ENCODE data around the gene ROBO1. TPM values are rescaled to one million over a fixed set of nuclear protein-coding genes. Genes with fewer than 3 reads are reported as not detected.
"Not testable (repeated sequence)": the region's sequence is repeated elsewhere in the genome, so short reads cannot be mapped to it uniquely, and the experiment has no call there.

Gene ROBO1
- total RNA-seq, 1 donor from 2014 or later = 0.16 TPM

- no peaks in the 10 kb centered on the region for H3K9me3 Mint-ChIP-seq
- H3K4me3 Mint-ChIP-seq = no peak overlapping the region
- H3K36me3 Mint-ChIP-seq (ENCODE audit: low read depth) = no peaks in the 10 kb centered on the region
- no peaks in the 10 kb centered on the region for H3K27me3 Mint-ChIP-seq (ENCODE audit: insufficient read depth)
- no peak overlapping the region for H3K27ac Mint-ChIP-seq
- intact Hi-C loops (cut with micrococcal nuclease) = no loop called here
- H3K4me1 Mint-ChIP-seq (ENCODE audit: low read depth) = no peaks in the 10 kb centered on the region
- no peak for DNase-seq (ENCODE audit: low spot score)
These were observed 1039.2 kb downstream of the ROBO1 start for GRCh38 chr3:78728406-78729145.

DNA sequence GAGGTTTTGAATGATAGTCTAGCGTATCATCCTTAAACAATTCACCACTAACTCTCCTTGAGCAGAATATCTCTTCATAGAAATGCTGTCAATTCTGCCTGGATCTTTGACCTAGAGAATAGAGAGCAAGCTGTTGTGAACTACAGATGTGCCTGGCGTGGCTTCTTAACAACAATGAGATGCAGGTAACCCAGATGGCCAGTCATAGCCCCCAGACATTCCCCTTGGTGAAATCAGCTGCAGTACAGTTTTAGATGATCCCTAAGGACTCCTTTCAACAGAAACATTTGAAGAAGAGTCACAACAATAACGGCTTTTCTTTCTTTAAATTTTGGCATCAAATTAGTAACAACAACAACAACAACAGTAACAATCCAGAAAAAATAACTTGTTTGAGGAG, 1041.3 kb downstream of the ROBO1 start:
- Mint-ChIP-seq H3K9me3 (no peaks in the 10 kb centered on the region), H3K27ac (no peak overlapping the region), H3K27me3 (ENCODE audit: insufficient read depth) (no peaks in the 10 kb centered on the region), H3K4me1 (ENCODE audit: low read depth) (no peaks in the 10 kb centered on the region), H3K36me3 (ENCODE audit: low read depth) (no peaks in the 10 kb centered on the region), H3K4me3 (no peak overlapping the region)
- no peak for DNase-seq (ENCODE audit: low spot score)
- intact Hi-C loops (cut with micrococcal nuclease) = no loop called here

DNA sequence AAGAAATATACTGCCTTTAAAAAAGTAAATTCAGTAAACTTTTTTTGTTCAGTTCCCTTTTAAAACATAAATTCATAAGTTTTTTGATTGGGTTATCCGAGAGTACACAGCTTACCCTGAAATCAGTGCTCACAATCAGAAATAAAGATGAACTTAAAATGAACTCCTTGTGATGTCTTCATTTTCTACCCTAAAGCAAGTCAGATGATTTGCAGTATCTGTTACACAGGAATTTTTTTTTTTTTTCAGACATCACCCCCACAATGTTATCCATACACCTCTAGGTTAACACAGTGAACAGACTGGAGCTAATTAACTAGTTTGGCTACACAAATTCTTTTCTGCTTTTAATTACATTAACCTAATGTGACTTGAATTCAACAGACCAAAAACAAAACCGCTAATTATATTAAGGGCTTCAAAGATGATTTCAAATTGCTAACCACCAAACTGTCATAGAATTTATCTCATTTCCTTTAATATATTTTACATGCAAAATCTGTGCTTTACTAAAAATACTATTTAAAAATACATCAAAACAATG, 1042.0 kb downstream of the ROBO1 start:
- H3K27me3 Mint-ChIP-seq (ENCODE audit: insufficient read depth) = no peaks in the 10 kb centered on the region
- H3K27ac Mint-ChIP-seq = no peak overlapping the region
- no peaks in the 10 kb centered on the region for H3K36me3 Mint-ChIP-seq (ENCODE audit: low read depth)
- intact Hi-C loops (cut with micrococcal nuclease) = no loop called here
- DNase-seq (ENCODE audit: low spot score) = no peak
- H3K4me3 Mint-ChIP-seq = no peak overlapping the region
- no peaks in the 10 kb centered on the region for H3K9me3 Mint-ChIP-seq
- H3K4me1 Mint-ChIP-seq (ENCODE audit: low read depth) = no peaks in the 10 kb centered on the region

GRCh38 chr3:78724859-78725258, 1042.9 kb downstream of the ROBO1 start:
- DNase-seq (ENCODE audit: low spot score) = no peak
- H3K27ac Mint-ChIP-seq = no peak overlapping the region
- no peaks in the 10 kb centered on the region for H3K9me3 Mint-ChIP-seq
- no peak overlapping the region for H3K4me3 Mint-ChIP-seq
- no peaks in the 10 kb centered on the region for H3K4me1 Mint-ChIP-seq (ENCODE audit: low read depth)
- intact Hi-C loops (cut with micrococcal nuclease) = no loop called here
- no peaks in the 10 kb centered on the region for H3K27me3 Mint-ChIP-seq (ENCODE audit: insufficient read depth)
- no peaks in the 10 kb centered on the region for H3K36me3 Mint-ChIP-seq (ENCODE audit: low read depth)

DNA sequence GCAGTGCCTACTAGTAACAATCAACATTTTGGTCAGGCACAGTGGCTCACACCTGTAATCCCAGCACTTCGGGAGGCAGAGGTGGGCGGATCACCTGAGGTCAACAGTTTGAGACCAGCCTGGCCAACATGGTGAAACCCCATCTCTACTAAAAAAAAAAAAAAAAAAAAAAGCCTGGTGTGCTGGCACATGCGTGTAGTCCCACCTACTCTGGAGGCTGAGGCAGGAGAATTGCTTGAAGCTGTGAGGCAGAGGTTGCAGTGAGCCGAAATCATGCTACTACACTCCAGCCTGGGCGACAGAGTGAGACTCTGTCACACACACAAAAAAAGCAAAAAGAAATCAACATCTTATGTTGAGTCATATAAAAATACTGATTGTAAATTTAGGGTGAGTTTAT, 1043.4 kb downstream of the ROBO1 start:
- H3K36me3 Mint-ChIP-seq (ENCODE audit: low read depth); H3K27ac Mint-ChIP-seq: not testable (repeated sequence)

DNA sequence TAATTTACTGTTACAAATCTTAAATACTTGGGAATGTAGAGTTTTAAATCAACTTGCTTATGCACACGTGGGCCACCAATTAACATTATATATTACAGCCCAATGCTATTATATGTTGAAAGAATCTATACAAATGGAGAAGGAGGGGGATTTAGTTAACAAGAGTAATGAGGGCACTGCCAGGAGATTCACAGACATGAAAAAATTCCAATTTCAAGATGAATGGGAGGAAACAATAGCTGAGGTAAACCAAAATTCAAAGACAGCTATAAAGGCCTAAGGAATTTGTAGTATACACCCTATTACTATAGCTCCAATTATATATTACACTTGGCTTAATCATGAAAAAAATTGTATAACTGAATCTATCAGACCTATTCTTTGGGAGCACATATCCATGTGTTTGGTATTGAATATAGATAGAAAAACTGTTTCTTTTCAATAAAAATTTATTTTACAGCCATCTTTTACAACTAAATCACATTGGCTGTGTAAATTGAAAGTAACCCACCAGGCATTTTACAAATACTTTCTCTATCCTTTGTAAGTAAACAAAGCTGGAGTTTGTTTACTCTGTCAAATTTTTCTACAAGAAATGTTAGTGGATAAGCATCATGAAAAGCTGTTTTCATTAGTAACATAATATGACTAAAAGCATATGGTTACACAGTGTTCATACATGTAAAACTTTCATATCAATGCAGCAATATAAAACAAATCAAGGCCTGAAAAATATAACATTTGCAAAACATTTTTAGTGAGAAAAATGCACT, 1045.8 kb downstream of the ROBO1 start:
- no peaks in the 10 kb centered on the region for H3K9me3 Mint-ChIP-seq
- H3K36me3 Mint-ChIP-seq (ENCODE audit: low read depth) = no peaks in the 10 kb centered on the region
- H3K27me3 Mint-ChIP-seq (ENCODE audit: insufficient read depth) = no peaks in the 10 kb centered on the region
- no peaks in the 10 kb centered on the region for H3K4me1 Mint-ChIP-seq (ENCODE audit: low read depth)
- H3K4me3 Mint-ChIP-seq = no peak overlapping the region
- no peak for DNase-seq (ENCODE audit: low spot score)
- H3K27ac Mint-ChIP-seq = no peak overlapping the region
- intact Hi-C loops (cut with micrococcal nuclease) = no loop called here

More for the DNA sequence above, 1043.4 kb downstream of the ROBO1 start:
- H3K27me3 Mint-ChIP-seq (ENCODE audit: insufficient read depth); DNase-seq (ENCODE audit: low spot score); intact Hi-C loops (cut with micrococcal nuclease); H3K4me1 Mint-ChIP-seq (ENCODE audit: low read depth); H3K9me3 Mint-ChIP-seq; H3K4me3 Mint-ChIP-seq: not testable (repeated sequence)

DNA sequence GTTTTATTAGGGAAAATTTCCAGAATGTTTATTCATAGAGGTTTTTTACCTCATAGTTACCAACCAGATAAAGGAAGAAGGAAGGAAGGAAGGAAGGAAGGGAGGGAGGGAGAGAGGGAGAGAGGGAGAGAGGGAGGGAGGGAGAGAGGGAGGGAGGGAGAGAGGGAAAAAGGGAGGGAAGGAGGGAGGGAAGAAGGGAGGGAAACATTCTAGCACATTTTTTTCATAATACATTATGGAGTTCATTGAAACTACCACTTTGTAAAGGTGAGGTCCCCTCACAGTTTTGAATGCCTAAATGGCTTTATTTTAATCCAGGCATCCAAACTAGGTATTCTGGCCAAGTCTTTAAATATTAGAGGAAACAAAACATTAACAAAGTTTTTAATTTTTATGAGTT, 1049.1 kb downstream of the ROBO1 start:
- Mint-ChIP-seq H3K9me3 (peaks cover 7% of the 10 kb centered on the region), H3K27me3 (ENCODE audit: insufficient read depth) (no peaks in the 10 kb centered on the region), H3K27ac (no peak overlapping the region), H3K36me3 (ENCODE audit: low read depth) (no peaks in the 10 kb centered on the region), H3K4me1 (ENCODE audit: low read depth) (no peaks in the 10 kb centered on the region), H3K4me3 (no peak overlapping the region)
- DNase-seq (ENCODE audit: low spot score) = no peak
- intact Hi-C loops (cut with micrococcal nuclease) = no loop called here

DNA sequence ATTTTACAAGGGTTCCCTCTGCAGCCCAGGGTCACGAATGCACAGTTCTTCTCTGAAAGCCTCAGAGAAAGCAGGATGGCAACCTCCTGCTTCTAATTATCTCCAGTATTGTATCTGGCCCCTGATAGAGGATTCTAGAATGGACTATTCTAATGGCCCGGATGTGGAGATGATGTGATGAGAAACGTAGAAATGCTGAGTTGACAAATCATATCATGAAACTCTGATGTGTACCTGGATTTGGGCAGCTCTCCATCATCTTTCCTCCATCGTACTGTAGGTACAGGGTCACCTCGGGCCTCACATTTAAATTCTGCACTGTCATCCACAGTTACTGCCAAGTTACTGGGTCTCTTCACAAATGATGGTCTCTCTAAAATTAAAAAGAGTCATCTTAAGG, 1050.8 kb downstream of the ROBO1 start:
- peaks cover 7% of the 10 kb centered on the region for H3K9me3 Mint-ChIP-seq
- no peak for DNase-seq (ENCODE audit: low spot score)
- intact Hi-C loops (cut with micrococcal nuclease) = no loop called here
- H3K4me3 Mint-ChIP-seq = no peak overlapping the region
- H3K27me3 Mint-ChIP-seq (ENCODE audit: insufficient read depth) = no peaks in the 10 kb centered on the region
- H3K4me1 Mint-ChIP-seq (ENCODE audit: low read depth) = no peaks in the 10 kb centered on the region
- H3K27ac Mint-ChIP-seq = no peak overlapping the region
- no peaks in the 10 kb centered on the region for H3K36me3 Mint-ChIP-seq (ENCODE audit: low read depth)

- Mint-ChIP-seq H3K27ac (no peak overlapping the region), H3K27me3 (ENCODE audit: insufficient read depth) (no peaks in the 10 kb centered on the region), H3K4me1 (ENCODE audit: low read depth) (no peaks in the 10 kb centered on the region), H3K9me3 (peaks cover 7% of the 10 kb centered on the region), H3K4me3 (no peak overlapping the region), H3K36me3 (ENCODE audit: low read depth) (no peaks in the 10 kb centered on the region)
- no peak for DNase-seq (ENCODE audit: low spot score)
- intact Hi-C loops (cut with micrococcal nuclease) = no loop called here
These were observed 1054.9 kb downstream of the ROBO1 start for GRCh38 chr3:78712941-78713340.

DNA sequence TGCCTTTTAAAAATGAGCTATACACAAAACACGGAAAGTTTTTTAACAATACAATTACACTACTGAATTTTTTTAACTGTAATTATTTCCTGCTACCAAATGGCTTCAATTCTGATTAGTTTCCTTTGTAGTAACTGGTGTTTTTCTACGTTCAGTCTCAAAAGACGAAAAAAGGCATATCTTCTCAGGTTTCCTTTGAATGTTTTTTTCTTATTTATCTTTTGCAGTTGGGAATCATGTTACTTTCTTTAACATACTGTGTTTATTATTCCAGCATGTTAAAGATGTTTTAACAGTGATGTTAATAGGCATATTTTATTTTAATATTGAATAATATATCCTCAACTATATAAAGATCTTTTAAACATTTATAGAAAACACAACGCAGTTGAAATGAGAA, 1055.5 kb downstream of the ROBO1 start:
- Mint-ChIP-seq H3K27ac (no peak overlapping the region), H3K9me3 (peaks cover 7% of the 10 kb centered on the region), H3K4me1 (ENCODE audit: low read depth) (no peaks in the 10 kb centered on the region), H3K27me3 (ENCODE audit: insufficient read depth) (no peaks in the 10 kb centered on the region), H3K36me3 (ENCODE audit: low read depth) (no peaks in the 10 kb centered on the region), H3K4me3 (no peak overlapping the region)
- intact Hi-C loops (cut with micrococcal nuclease) = no loop called here
- DNase-seq (ENCODE audit: low spot score) = no peak

GRCh38 chr3:78708565-78709073, 1059.2 kb downstream of the ROBO1 start:
- Mint-ChIP-seq H3K4me1 (ENCODE audit: low read depth) (no peaks in the 10 kb centered on the region), H3K27me3 (ENCODE audit: insufficient read depth) (no peaks in the 10 kb centered on the region), H3K4me3 (no peak overlapping the region), H3K27ac (no peak overlapping the region), H3K9me3 (no peaks in the 10 kb centered on the region), H3K36me3 (ENCODE audit: low read depth) (no peaks in the 10 kb centered on the region)
- no peak for DNase-seq (ENCODE audit: low spot score)
- intact Hi-C loops (cut with micrococcal nuclease) = no loop called here

GRCh38 chr3:78707609-78708008, 1060.2 kb downstream of the ROBO1 start:
- H3K27me3 Mint-ChIP-seq (ENCODE audit: insufficient read depth) = no peaks in the 10 kb centered on the region
- H3K4me1 Mint-ChIP-seq (ENCODE audit: low read depth) = no peaks in the 10 kb centered on the region
- no peaks in the 10 kb centered on the region for H3K9me3 Mint-ChIP-seq
- H3K36me3 Mint-ChIP-seq (ENCODE audit: low read depth) = no peaks in the 10 kb centered on the region
- H3K4me3 Mint-ChIP-seq = no peak overlapping the region
- no peak for DNase-seq (ENCODE audit: low spot score)
- no peak overlapping the region for H3K27ac Mint-ChIP-seq
- intact Hi-C loops (cut with micrococcal nuclease) = no loop called here

GRCh38 chr3:78706906-78707523, 1060.8 kb downstream of the ROBO1 start:
- Mint-ChIP-seq H3K9me3 (no peaks in the 10 kb centered on the region), H3K27ac (no peak overlapping the region), H3K4me1 (ENCODE audit: low read depth) (no peaks in the 10 kb centered on the region), H3K36me3 (ENCODE audit: low read depth) (no peaks in the 10 kb centered on the region), H3K4me3 (no peak overlapping the region), H3K27me3 (ENCODE audit: insufficient read depth) (no peaks in the 10 kb centered on the region)
- intact Hi-C loops (cut with micrococcal nuclease) = no loop called here
- DNase-seq (ENCODE audit: low spot score) = no peak
